Small intestine (tissue), 7 donors: Measurements from ENCODE around the gene DDX20. TPM values are rescaled to one million over a fixed set of nuclear protein-coding genes. Genes with fewer than 3 reads are reported as not detected.
"Not testable (repeated sequence)": the region's sequence is repeated elsewhere in the genome, so short reads cannot be mapped to it uniquely, and the experiment has no call there.

Experiments used
- DNase-seq, 2 donors: peaks; one replicate each; pipeline versions ENCODE4 v3.0.0 to v3.0.0-alpha.2; 2013
- FAIRE-seq: peaks from 2 replicates; lab custom pipeline; 2012; peaks lifted over from hg19 to GRCh38; lab: Jason Lieb, UNC
- H3K27ac ChIP-seq, 3 donors: one replicate each; pipeline ENCODE4 v1.5.1; 2013; ENCODE audit warnings: low read length in 2 of 3, mild to moderate bottlenecking in 2 of 3, control low read depth in 1 of 3, inconsistent platforms in 1 of 3, low read depth in 1 of 3, moderate library complexity in 1 of 3
- H3K27me3 ChIP-seq, 3 donors: one replicate each; pipeline ENCODE4 v1.6.1; 2013; ENCODE audit warnings: low read length in 3 of 3, inconsistent platforms in 1 of 3; ENCODE audit not compliant: control insufficient read depth in 3 of 3, insufficient read depth in 3 of 3
- H3K36me3 ChIP-seq, 3 donors: one replicate each; pipeline ENCODE4 v1.6.1; 2013; ENCODE audit warnings: low read length in 3 of 3, inconsistent platforms in 1 of 3, low read depth in 1 of 3, mild to moderate bottlenecking in 1 of 3, moderate library complexity in 1 of 3; ENCODE audit not compliant: control insufficient read depth in 3 of 3, insufficient read depth in 2 of 3
- H3K4me1 ChIP-seq, 3 donors: one replicate each; pipeline ENCODE4 v1.6.1; 2013; ENCODE audit warnings: low read length in 2 of 3, inconsistent platforms in 1 of 3, low read depth in 1 of 3, mild to moderate bottlenecking in 1 of 3, moderate library complexity in 1 of 3; ENCODE audit not compliant: control insufficient read depth in 3 of 3, insufficient read depth in 2 of 3
- H3K4me3 ChIP-seq, 3 donors: one replicate each; pipeline ENCODE4 v1.5.1; 2013; ENCODE audit warnings: low read length in 3 of 3, control low read depth in 1 of 3, inconsistent platforms in 1 of 3, low read depth in 1 of 3, mild to moderate bottlenecking in 1 of 3, moderate library complexity in 1 of 3
- H3K9me3 ChIP-seq, 2 donors: one replicate each; pipeline ENCODE4 v1.6.1; 2013; ENCODE audit warnings: low read depth in 1 of 2, low read length in 1 of 2; ENCODE audit not compliant: control insufficient read depth in 2 of 2, insufficient read depth in 1 of 2
- WGBS, 3 donors: extraction: QIAGEN DNeasy Blood & Tissue Kit; methylation state at CpG; one replicate each; pipeline ENCODE4 v1.1.7; 2013; 5-methylcytosine and 5-hydroxymethylcytosine counted together
- polyA plus RNA-seq, 4 donors: library from polyadenylated mRNA; stranded (reverse) in 3 of 4; unstranded in 1 of 4; fragments of 200-250 nt in 3 of 4; fragments of 120-200 nt in 1 of 4; gene quantifications; one replicate each; pipeline versions ENCODE4 v1.2.1 to v1.2.3, GENCODE V29; 2013
- donor health status: healthy with polysubstance abuse.
- donor health status: control.
- donor health status: control.
- donor health status: Bipolar disorder and iron deficiency.
- donor health status: healthy.

Gene DDX20
- polyA plus RNA-seq, 4 donors: 3.0 to 12.5 (median 4.9) TPM

GRCh38 chr1:111739194-111739924 is 16.3 kb upstream of the DDX20 start, which contains the start of gene INKA2:
TSS of gene INKA2 (minus strand) at chr1:111739395. CDS start at chr1:111739242, 153 bp downstream.
- FAIRE-seq: no peak
- Histone ChIP-seq H3K27me3 (peaks cover 0 to 28% (median 0%) of the 10 kb centered on the region in 3 donors), H3K4me1 (peaks cover 0 to 22% (median 0%) of the 10 kb centered on the region in 3 donors), H3K4me3 (peak within 1 kb of the TSS; percentile 52 to 63 (median 58)), H3K36me3 (peaks cover 0 to 2% (median 0%) of the 10 kb centered on the region in 3 donors), H3K27ac (peak within 1 kb of the TSS; percentile 38 to 81 (median 76)), H3K9me3 (no peaks in the 10 kb centered on the region)
- 0% methylated on average over 59 of the region's 59 CpGs for WGBS, 3 donors
- DNase-seq: peak; percentile 88 to 92

GRCh38 chr1:111739925-111740765 is 15.6 kb upstream of the DDX20 start:
- FAIRE-seq (no peak), DNase-seq (peak in 1 of 2 donors; percentile 20)
- Histone ChIP-seq H3K27ac (peak overlapping the region in 2 of 3 donors; percentile 76 to 81), H3K27me3 (peaks cover 0 to 28% (median 0%) of the 10 kb centered on the region in 3 donors), H3K36me3 (peaks cover 0 to 2% (median 0%) of the 10 kb centered on the region in 3 donors), H3K9me3 (no peaks in the 10 kb centered on the region), H3K4me1 (peaks cover 0 to 22% (median 0%) of the 10 kb centered on the region in 3 donors), H3K4me3 (peak overlapping the region; percentile 52 to 63 (median 58))
- WGBS, 3 donors: 1% methylated on average over 63 of the region's 63 CpGs

GRCh38 chr1:111742292-111742691 is 13.4 kb upstream of the DDX20 start:
- not testable (repeated sequence) for FAIRE-seq, H3K9me3 ChIP-seq, H3K4me3 ChIP-seq, DNase-seq, H3K27ac ChIP-seq, H3K36me3 ChIP-seq
- Histone ChIP-seq H3K4me1 (peaks cover 0 to 21% (median 0%) of the 10 kb centered on the region in 3 donors), H3K27me3 (peaks cover 0 to 25% (median 0%) of the 10 kb centered on the region in 3 donors)
- 93 to 96% (median 95%) methylated on average over 14 of the region's 14 CpGs for WGBS, 3 donors

- FAIRE-seq (no peak), DNase-seq (no peak)
- Histone ChIP-seq H3K4me3 (no peak overlapping the region), H3K9me3 (no peaks in the 10 kb centered on the region), H3K27me3 (peaks cover 0 to 24% (median 0%) of the 10 kb centered on the region in 3 donors), H3K4me1 (peaks cover 0 to 13% (median 0%) of the 10 kb centered on the region in 3 donors), H3K36me3 (no peaks in the 10 kb centered on the region), H3K27ac (no peak overlapping the region)
- WGBS, 3 donors: 51 to 60% (median 58%) methylated on average over 5 of the region's 5 CpGs
Observed at GRCh38 chr1:111742938-111743549, 12.7 kb upstream of the DDX20 start.

GRCh38 chr1:111743679-111744101 is 12.0 kb upstream of the DDX20 start:
- FAIRE-seq (no peak), DNase-seq (no peak)
- Histone ChIP-seq H3K4me3 (no peak overlapping the region), H3K4me1 (peaks cover 0 to 9% (median 0%) of the 10 kb centered on the region in 3 donors), H3K27ac (no peak overlapping the region), H3K36me3 (no peaks in the 10 kb centered on the region), H3K27me3 (peaks cover 0 to 24% (median 0%) of the 10 kb centered on the region in 3 donors), H3K9me3 (no peaks in the 10 kb centered on the region)
- WGBS, 3 donors: 61 to 70% (median 63%) methylated on average over 3 of the region's 3 CpGs

GRCh38 chr1:111745675-111746613 is 9.8 kb upstream of the DDX20 start:
- H3K36me3 ChIP-seq: no peaks in the 10 kb centered on the region
- FAIRE-seq (no peak), DNase-seq (no peak)
- WGBS, 3 donors: 89 to 92% (median 91%) methylated on average over 9 of the region's 9 CpGs
- H3K27me3 ChIP-seq: peaks cover 0 to 9% (median 0%) of the 10 kb centered on the region in 3 donors
- H3K4me1 ChIP-seq: no peaks in the 10 kb centered on the region
- H3K27ac ChIP-seq: no peak overlapping the region
- no peak overlapping the region for H3K4me3 ChIP-seq
- H3K9me3 ChIP-seq: no peaks in the 10 kb centered on the region

- 77 to 90% (median 80%) methylated on average over 2 of the region's 2 CpGs for WGBS, 3 donors
- FAIRE-seq (no peak), DNase-seq (no peak)
- no peaks in the 10 kb centered on the region for H3K9me3 ChIP-seq
- H3K4me3 ChIP-seq: no peak overlapping the region
- no peak overlapping the region for H3K27ac ChIP-seq
- no peaks in the 10 kb centered on the region for H3K4me1 ChIP-seq
- no peaks in the 10 kb centered on the region for H3K36me3 ChIP-seq
- peaks cover 0 to 3% (median 0%) of the 10 kb centered on the region in 3 donors for H3K27me3 ChIP-seq
Observed at GRCh38 chr1:111746614-111746999, 9.1 kb upstream of the DDX20 start.
